Breast epithelium (tissue), 3 donors: ENCODE measurements around the gene FOXN3.

Source experiments
- CTCF ChIP-seq, 3 donors: fragments of 450-650 bp; IDR thresholded peaks; one replicate each; pipeline ENCODE4 v1.5.1; 2016 to 2017; ENCODE audit warnings: antibody characterized with exemption in 3 of 3, mild to moderate bottlenecking in 3 of 3, moderate library complexity in 3 of 3
- POLR2AphosphoS5 ChIP-seq, 3 donors: sonication (generic); formaldehyde crosslinking; IDR thresholded peaks; one replicate each; pipeline ENCODE4 v1.6.1; 2017; ENCODE audit warnings: antibody characterized with exemption in 3 of 3

- TF ChIP-seq CTCF (IDR thresholded peaks at IDR 0.05) = no peak
- TF ChIP-seq POLR2AphosphoS5 (IDR thresholded peaks at IDR 0.05) = no peak
Observed at GRCh38 chr14:89465876-89466275, 48.8 kb upstream of the FOXN3 start.
